A549 (cell line): ENCODE measurements around the gene CPED1. TPM values are rescaled to one million over a fixed set of nuclear protein-coding genes. Genes with fewer than 3 reads are reported as not detected.

ENCODE experiments used
- ATAC-seq, 2 experiments: fragments of 200-7000 bp in 1 of 2; fragments of >200 bp in 1 of 2; cut with Nextera tagmentation in 1 of 2; cut with Tn5 transposase in 1 of 2; 3 replicates each; pipeline versions ENCODE4 v1.8.0 to v1.9.1; 2018 to 2020; ENCODE audit warnings: mild to moderate bottlenecking in 1 of 2, moderate library complexity in 1 of 2
- CTCF ChIA-PET: fragments of 300-600 bp; sonication (Branson Sonifier 250); formaldehyde crosslinking; extraction: SDS; loops from one replicate; lab custom pipeline; 2021; ENCODE audit warnings: antibody characterized with exemption, inconsistent platforms; lab: Yijun Ruan, JAX
- POLR2A ChIA-PET: fragments of 350-600 bp; formaldehyde crosslinking; extraction: SDS; loops from one replicate; lab custom pipeline; 2021; ENCODE audit warnings: antibody characterized with exemption, inconsistent platforms; lab: Yijun Ruan, JAX
- DNase-seq, 2 experiments: peaks; one replicate each; pipeline versions ENCODE4 v3.0.0 to v3.0.0-alpha.2; 2011 to 2016; ENCODE audit warnings: low read depth in 1 of 2, low spot score in 1 of 2
- FAIRE-seq: peaks from 2 replicates; lab custom pipeline; 2011; peaks lifted over from hg19 to GRCh38; lab: Jason Lieb, UNC
- H3K27ac ChIP-seq, 2 experiments: fragments of >200 bp; sonication (Bioruptor Twin); formaldehyde crosslinking; 3 replicates each; pipeline ENCODE4 v1.5.1; 2016 to 2017
- H3K4me1 ChIP-seq: fragments of >200 bp; sonication (Bioruptor Twin); formaldehyde crosslinking; 3 replicates; pipeline ENCODE4 v1.6.1; 2016
- H3K4me2 ChIP-seq: fragments of >200 bp; sonication (Bioruptor Twin); formaldehyde crosslinking; 3 replicates; pipeline ENCODE4 v1.6.1; 2016
- H3K4me3 ChIP-seq: fragments of >200 bp; sonication (Bioruptor Twin); formaldehyde crosslinking; 3 replicates; pipeline ENCODE4 v1.5.1; 2016
- H3K9me3 ChIP-seq: fragments of >200 bp; sonication (Bioruptor Twin); formaldehyde crosslinking; 3 replicates; pipeline ENCODE4 v1.6.1; 2016
- BHLHE40 ChIP-seq: IDR thresholded peaks from 2 replicates; pipeline ENCODE4 v1.6.1; 2012; ENCODE audit warnings: low read depth, low read length, inconsistent platforms
- CBX8 ChIP-seq: fragments of 200-600 bp; sonication (generic); IDR thresholded peaks from 2 replicates; pipeline ENCODE4 v1.6.1; 2016
- EHF ChIP-seq: fragments of 250-450 bp; sonication (Bioruptor Pico); IDR thresholded peaks from 2 replicates; pipeline ENCODE4 v1.5.0; 2020; ENCODE audit warnings: mild to moderate bottlenecking
- ELK1 ChIP-seq: fragments of 150-350 bp; IDR thresholded peaks from 2 replicates; pipeline ENCODE4 v1.6.1; 2014; ENCODE audit warnings: low read depth, mild to moderate bottlenecking, low read length
- FOSB ChIP-seq: fragments of 250-450 bp; sonication (Bioruptor Pico); IDR thresholded peaks from 2 replicates; pipeline ENCODE4 v1.5.0; 2020; ENCODE audit warnings: mild to moderate bottlenecking, moderate library complexity
- HDAC2 ChIP-seq: fragments of 200-600 bp; sonication (generic); IDR thresholded peaks from 2 replicates; pipeline ENCODE4 v1.6.1; 2016
- HES2 ChIP-seq: fragments of >200 bp; sonication (Bioruptor Twin); formaldehyde crosslinking; IDR thresholded peaks from 2 replicates; pipeline ENCODE4 v1.6.1; 2016
- HOXA7 ChIP-seq: fragments of 250-450 bp; sonication (Bioruptor Pico); IDR thresholded peaks from 2 replicates; pipeline ENCODE4 v1.5.0; 2020; ENCODE audit warnings: mild to moderate bottlenecking, moderate library complexity
- HOXB13 ChIP-seq: fragments of 250-450 bp; sonication (Bioruptor Pico); IDR thresholded peaks from 2 replicates; pipeline ENCODE4 v1.5.0; 2020; ENCODE audit warnings: low read depth, mild to moderate bottlenecking, moderate library complexity
- KDM5A ChIP-seq: fragments of 200-600 bp; sonication (generic); IDR thresholded peaks from 2 replicates; pipeline ENCODE4 v1.6.1; 2016; ENCODE audit warnings: antibody characterized with exemption, mild to moderate bottlenecking
- MYC ChIP-seq: IDR thresholded peaks from 2 replicates; pipeline ENCODE4 v1.6.1; 2012; ENCODE audit warnings: mild to moderate bottlenecking, inconsistent platforms, low read length, improper control_type of control experiment, borderline replicate concordance
- NFE2L2 ChIP-seq: fragments of 150-350 bp; conservative IDR thresholded peaks from 2 replicates; pipeline ENCODE4 v1.6.1; 2014; ENCODE audit warnings: low read length
- PHF8 ChIP-seq: fragments of 200-600 bp; sonication (generic); IDR thresholded peaks from 2 replicates; pipeline ENCODE4 v1.6.1; 2016; ENCODE audit warnings: low read depth, mild to moderate bottlenecking, antibody characterized with exemption, moderate library complexity, borderline replicate concordance
- RFX5 ChIP-seq: fragments of 450-650 bp; IDR thresholded peaks from 2 replicates; pipeline ENCODE4 v1.7.1; 2014; ENCODE audit warnings: antibody characterized with exemption, mild to moderate bottlenecking, moderate library complexity
- SMC3 ChIP-seq: fragments of >200 bp; sonication (Bioruptor Twin); formaldehyde crosslinking; IDR thresholded peaks from 3 replicates; pipeline ENCODE4 v1.6.1; 2018; ENCODE audit warnings: inconsistent platforms
- SREBF2 ChIP-seq: fragments of 450-650 bp; IDR thresholded peaks from 2 replicates; pipeline ENCODE4 v1.6.1; 2014; ENCODE audit warnings: mild to moderate bottlenecking, moderate library complexity
- ZC3H11A ChIP-seq: fragments of 450-650 bp; IDR thresholded peaks from 2 replicates; pipeline ENCODE4 v1.6.1; 2014; ENCODE audit warnings: antibody characterized with exemption, mild to moderate bottlenecking
- ZFP36 ChIP-seq: fragments of 450-650 bp; IDR thresholded peaks from 2 replicates; pipeline ENCODE4 v1.6.1; 2014; ENCODE audit warnings: borderline replicate concordance; ENCODE audit not compliant: partially characterized antibody
- WGBS: methylation state at CpG from one replicate; pipeline ENCODE4 v1.1.6; 2017; ENCODE audit errors: missing lambda C conversion rate; 5-methylcytosine and 5-hydroxymethylcytosine counted together
- polyA plus RNA-seq, 4 experiments: library from polyadenylated mRNA; depleted of rRNA in 3 of 4; stranded (reverse); fragments of >200 nt; fragmentation: RNase III in 1 of 4; extraction: RNeasy Plus Mini Kit Qiagen cat#74134 plus additional on column Dnase treatment in 1 of 4; gene quantifications; 2 replicates in 3 of 4; 3 replicates in 1 of 4; pipeline ENCODE4 v1.2.3, GENCODE V29; 2011 to 2017
- TF ChIP-seq, protein P1 (sequence below): fragments of >200 bp; sonication (Bioruptor Twin); formaldehyde crosslinking; IDR thresholded peaks from 3 replicates; pipeline ENCODE4 v1.5.1; 2016
- TF ChIP-seq, protein P2 (sequence below): IDR thresholded peaks from 2 replicates; pipeline ENCODE4 v1.6.1; 2012

The CPED1 gene
- polyA plus RNA-seq, 2 of the 4 experiments (the other 2 are of a cell fraction) = 0.03 TPM; not detected in 1

GRCh38 chr7:121075952-121076349 lies 87.4 kb downstream of the CPED1 start:
- no peak overlapping the region for H3K27ac ChIP-seq
- no peak overlapping the region for H3K4me3 ChIP-seq
- no peak for FAIRE-seq
- POLR2A ChIA-PET = no interaction called here
- H3K4me2 ChIP-seq = no peak overlapping the region
- H3K4me1 ChIP-seq = no peaks in the 10 kb centered on the region
- ATAC-seq = no peak
- CTCF ChIA-PET = interaction anchor here (1.0 to 2.4 kb wide), 3 partner anchors 17 to 270 kb away, joined by 3 to 13 read pairs (median 5); no protein-coding TSS in a partner anchor
- 32% methylated on average over 3 of the region's 3 CpGs for WGBS
- no peaks in the 10 kb centered on the region for H3K9me3 ChIP-seq
- no peak for DNase-seq
- TF ChIP-seq, protein P1, sequence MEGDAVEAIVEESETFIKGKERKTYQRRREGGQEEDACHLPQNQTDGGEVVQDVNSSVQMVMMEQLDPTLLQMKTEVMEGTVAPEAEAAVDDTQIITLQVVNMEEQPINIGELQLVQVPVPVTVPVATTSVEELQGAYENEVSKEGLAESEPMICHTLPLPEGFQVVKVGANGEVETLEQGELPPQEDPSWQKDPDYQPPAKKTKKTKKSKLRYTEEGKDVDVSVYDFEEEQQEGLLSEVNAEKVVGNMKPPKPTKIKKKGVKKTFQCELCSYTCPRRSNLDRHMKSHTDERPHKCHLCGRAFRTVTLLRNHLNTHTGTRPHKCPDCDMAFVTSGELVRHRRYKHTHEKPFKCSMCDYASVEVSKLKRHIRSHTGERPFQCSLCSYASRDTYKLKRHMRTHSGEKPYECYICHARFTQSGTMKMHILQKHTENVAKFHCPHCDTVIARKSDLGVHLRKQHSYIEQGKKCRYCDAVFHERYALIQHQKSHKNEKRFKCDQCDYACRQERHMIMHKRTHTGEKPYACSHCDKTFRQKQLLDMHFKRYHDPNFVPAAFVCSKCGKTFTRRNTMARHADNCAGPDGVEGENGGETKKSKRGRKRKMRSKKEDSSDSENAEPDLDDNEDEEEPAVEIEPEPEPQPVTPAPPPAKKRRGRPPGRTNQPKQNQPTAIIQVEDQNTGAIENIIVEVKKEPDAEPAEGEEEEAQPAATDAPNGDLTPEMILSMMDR = no peak
- TF ChIP-seq NFE2L2 = no peak

DNA sequence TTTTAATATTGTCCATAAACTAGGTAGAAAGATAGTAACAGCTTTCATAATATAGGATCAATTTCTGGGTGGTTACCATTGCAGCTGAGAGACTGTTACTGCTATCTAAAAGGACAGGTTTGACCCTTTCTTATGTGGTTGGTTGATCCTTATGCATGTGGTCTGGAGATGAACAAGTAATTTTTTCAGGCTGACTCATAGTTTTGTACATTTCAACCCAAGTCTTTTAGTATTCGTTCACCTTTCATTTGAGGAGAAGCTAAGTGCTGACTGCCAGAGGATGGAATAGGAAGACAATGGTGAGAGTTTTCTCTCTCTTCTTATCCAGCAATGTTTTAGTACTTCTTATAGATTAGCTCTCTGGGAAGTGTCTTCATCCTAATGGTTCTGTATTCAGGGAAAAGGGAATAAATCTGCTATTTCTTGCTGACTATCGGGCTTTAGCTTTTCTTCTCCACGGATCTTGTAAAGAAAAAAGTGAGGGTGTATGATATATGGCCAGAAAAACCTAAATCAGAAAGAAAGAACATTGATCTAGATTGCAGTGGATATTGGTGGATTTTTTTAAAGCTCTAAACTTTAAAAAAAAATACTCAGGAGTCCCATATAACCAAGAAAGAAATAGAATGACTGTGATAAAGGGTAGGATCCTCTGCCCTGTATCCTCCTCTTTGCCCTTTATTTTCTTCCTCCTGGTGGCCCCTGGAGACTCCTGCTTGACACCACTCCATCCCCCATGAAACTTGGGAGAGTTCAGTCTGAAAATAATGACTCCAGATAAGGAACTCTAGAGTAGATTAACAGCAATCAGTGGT lies 88.0 kb downstream of the CPED1 start:
- Histone ChIP-seq H3K4me1 (no peaks in the 10 kb centered on the region), H3K4me3 (no peak overlapping the region), H3K4me2 (no peak overlapping the region)
- POLR2A ChIA-PET = no interaction called here
- no peak for DNase-seq
- TF ChIP-seq PHF8 = no peak
- TF ChIP-seq RFX5 = no peak
- no peak for TF ChIP-seq EHF (CRISPR knock-in tag)
- TF ChIP-seq SMC3 = no peak
- TF ChIP-seq HOXA7 = no peak
- TF ChIP-seq SREBF2 = no peak
- TF ChIP-seq, all 56 proteins: peak for 0
- 24% methylated on average over 3 of the region's 3 CpGs for WGBS
- H3K9me3 ChIP-seq = no peaks in the 10 kb centered on the region
- CTCF ChIA-PET = interaction anchor here (1.0 to 2.4 kb wide), 3 partner anchors 16 to 270 kb away, joined by 3 to 13 read pairs (median 5); no protein-coding TSS in a partner anchor
- H3K27ac ChIP-seq = no peak overlapping the region
- ATAC-seq (no peak), FAIRE-seq (no peak)

DNA sequence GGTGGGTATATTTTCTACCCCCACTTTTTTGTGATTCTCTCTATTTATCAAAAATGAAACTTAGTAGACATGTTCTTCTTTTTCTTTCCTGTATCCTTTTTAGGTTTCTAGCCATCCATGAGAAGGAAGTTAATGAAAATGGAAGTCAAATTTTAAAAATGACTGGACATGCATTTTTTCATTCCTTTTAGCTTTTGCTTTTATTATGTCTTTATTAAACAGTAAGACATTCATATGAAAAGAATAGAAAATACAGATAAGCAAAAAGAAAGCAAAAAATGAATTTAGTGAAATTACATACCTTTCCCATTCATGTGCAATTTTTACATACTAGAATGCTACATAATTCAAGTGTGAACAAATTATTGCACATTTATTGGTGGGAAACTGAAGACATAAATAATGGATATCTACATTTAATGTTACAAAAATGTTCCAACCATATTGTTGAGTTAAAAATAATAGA lies 88.7 kb downstream of the CPED1 start:
- H3K4me1 ChIP-seq = no peaks in the 10 kb centered on the region
- POLR2A ChIA-PET = no interaction called here
- DNase-seq = no peak
- TF ChIP-seq FOSB (CRISPR knock-in tag) (no peak), HES2 (no peak), NFE2L2 (no peak), ZFP36 (no peak), PHF8 (no peak), BHLHE40 (no peak)
- TF ChIP-seq, all 56 proteins: peak for 0
- FAIRE-seq (no peak), ATAC-seq (no peak)
- no peak overlapping the region for H3K4me2 ChIP-seq
- no peak overlapping the region for H3K27ac ChIP-seq
- no peak overlapping the region for H3K4me3 ChIP-seq
- no peaks in the 10 kb centered on the region for H3K9me3 ChIP-seq
- CTCF ChIA-PET = interaction anchor here (1.4 kb wide), 1 partner anchor 15 kb away, joined by 5 read pairs; no protein-coding TSS in a partner anchor

GRCh38 chr7:121078701-121079227 lies 90.3 kb downstream of the CPED1 start:
- CTCF ChIA-PET = no interaction called here
- 0 out of 3 replicates have a peak, but pooled peaks cover 4% of the 10 kb centered on the region for H3K4me1 ChIP-seq
- no peak for DNase-seq
- TF ChIP-seq, protein P1 = no peak
- TF ChIP-seq ELK1 (no peak), ZC3H11A (no peak), HDAC2 (no peak), KDM5A (no peak), FOSB (CRISPR knock-in tag) (no peak), MYC (no peak), CBX8 (no peak), HOXB13 (CRISPR knock-in tag) (no peak)
- TF ChIP-seq, protein P2, sequence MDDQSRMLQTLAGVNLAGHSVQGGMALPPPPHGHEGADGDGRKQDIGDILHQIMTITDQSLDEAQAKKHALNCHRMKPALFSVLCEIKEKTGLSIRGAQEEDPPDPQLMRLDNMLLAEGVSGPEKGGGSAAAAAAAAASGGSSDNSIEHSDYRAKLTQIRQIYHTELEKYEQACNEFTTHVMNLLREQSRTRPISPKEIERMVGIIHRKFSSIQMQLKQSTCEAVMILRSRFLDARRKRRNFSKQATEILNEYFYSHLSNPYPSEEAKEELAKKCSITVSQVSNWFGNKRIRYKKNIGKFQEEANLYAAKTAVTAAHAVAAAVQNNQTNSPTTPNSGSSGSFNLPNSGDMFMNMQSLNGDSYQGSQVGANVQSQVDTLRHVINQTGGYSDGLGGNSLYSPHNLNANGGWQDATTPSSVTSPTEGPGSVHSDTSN = no peak

More at GRCh38 chr7:121078701-121079227, 90.3 kb downstream of the CPED1 start:
- 66% methylated on average over 2 of the region's 2 CpGs for WGBS
- H3K27ac ChIP-seq = no peak overlapping the region
- no peak overlapping the region for H3K4me3 ChIP-seq
- FAIRE-seq (no peak), ATAC-seq (no peak)
- no peaks in the 10 kb centered on the region for H3K9me3 ChIP-seq
- H3K4me2 ChIP-seq = no peak overlapping the region
- POLR2A ChIA-PET = no interaction called here
